ENCODE measurements around the gene E2F4. TPM values are rescaled to one million over a fixed set of nuclear protein-coding genes. Genes with fewer than 3 reads are reported as not detected.

Gene E2F4
- total RNA-seq, 1 donor from 2014 or later, result 35.3 TPM

GRCh38 chr16:67213197-67214019 is 21.5 kb downstream of the E2F4 start:
- Histone ChIP-seq H4K20me1 (ENCODE audit: low read depth) (no peaks in the 10 kb centered on the region), H3K4me2 (no peak overlapping the region), H3F3A (ENCODE audit: low read depth) (no peaks in the 10 kb centered on the region), H3K4me3 (no peak overlapping the region), H3K79me2 (ENCODE audit: low read depth) (no peaks in the 10 kb centered on the region), H3K27ac (no peak overlapping the region), H2AFZ (replicated peaks) (no peak overlapping the region), H3K4me1 (no peaks in the 10 kb centered on the region), H3K36me3 (no peaks in the 10 kb centered on the region), H3K9ac (no peak overlapping the region), H3K27me3 (no peaks in the 10 kb centered on the region), H3K9me3 (ENCODE audit: low read depth) (no peaks in the 10 kb centered on the region)
- Mint-ChIP-seq H3K4me1 (no peaks in the 10 kb centered on the region), H3K27me3 (ENCODE audit: insufficient read depth, low read depth) (peaks cover 7% of the 10 kb centered on the region), H3K27ac (no peak overlapping the region), H3K36me3 (peaks cover 3% of the 10 kb centered on the region), H3K4me3 (no peak overlapping the region), H3K9me3 (no peaks in the 10 kb centered on the region)
- TF ChIP-seq CTCF (IDR thresholded peaks at IDR 0.05), result no peak
- TF ChIP-seq EZH2 (IDR thresholded peaks at IDR 0.05), result no peak
- TF ChIP-seq EZH2phosphoT487 (IDR thresholded peaks at IDR 0.05), result no peak
- DNase-seq (ENCODE audit: low spot score), result no peak

GRCh38 chr16:67215706-67216105 is 23.8 kb downstream of the E2F4 start:
- no peak overlapping the region for H3K4me2 ChIP-seq
- no peaks in the 10 kb centered on the region for H3K4me1 ChIP-seq
- DNase-seq (ENCODE audit: low spot score), result no peak
- no peaks in the 10 kb centered on the region for H3K27me3 ChIP-seq
- H4K20me1 ChIP-seq (ENCODE audit: low read depth), result no peaks in the 10 kb centered on the region
- H3K4me3 ChIP-seq, result no peak overlapping the region
- H3K27me3 Mint-ChIP-seq (ENCODE audit: insufficient read depth, low read depth), result peaks cover 10% of the 10 kb centered on the region
- no peak overlapping the region for H3K4me3 Mint-ChIP-seq
- H2AFZ ChIP-seq (replicated peaks), result no peak overlapping the region
- TF ChIP-seq EZH2phosphoT487 (IDR thresholded peaks at IDR 0.05) (no peak), EZH2 (IDR thresholded peaks at IDR 0.05) (no peak), CTCF (IDR thresholded peaks at IDR 0.05) (no peak)
- no peaks in the 10 kb centered on the region for H3K9me3 Mint-ChIP-seq
- H3F3A ChIP-seq (ENCODE audit: low read depth), result no peaks in the 10 kb centered on the region
- no peaks in the 10 kb centered on the region for H3K4me1 Mint-ChIP-seq
- H3K27ac ChIP-seq, result no peak overlapping the region
- no peaks in the 10 kb centered on the region for H3K9me3 ChIP-seq (ENCODE audit: low read depth)
- no peak overlapping the region for H3K27ac Mint-ChIP-seq
- H3K36me3 ChIP-seq, result no peaks in the 10 kb centered on the region
- no peaks in the 10 kb centered on the region for H3K79me2 ChIP-seq (ENCODE audit: low read depth)
- H3K36me3 Mint-ChIP-seq, result peaks cover 3% of the 10 kb centered on the region
- H3K9ac ChIP-seq, result no peak overlapping the region

DNA sequence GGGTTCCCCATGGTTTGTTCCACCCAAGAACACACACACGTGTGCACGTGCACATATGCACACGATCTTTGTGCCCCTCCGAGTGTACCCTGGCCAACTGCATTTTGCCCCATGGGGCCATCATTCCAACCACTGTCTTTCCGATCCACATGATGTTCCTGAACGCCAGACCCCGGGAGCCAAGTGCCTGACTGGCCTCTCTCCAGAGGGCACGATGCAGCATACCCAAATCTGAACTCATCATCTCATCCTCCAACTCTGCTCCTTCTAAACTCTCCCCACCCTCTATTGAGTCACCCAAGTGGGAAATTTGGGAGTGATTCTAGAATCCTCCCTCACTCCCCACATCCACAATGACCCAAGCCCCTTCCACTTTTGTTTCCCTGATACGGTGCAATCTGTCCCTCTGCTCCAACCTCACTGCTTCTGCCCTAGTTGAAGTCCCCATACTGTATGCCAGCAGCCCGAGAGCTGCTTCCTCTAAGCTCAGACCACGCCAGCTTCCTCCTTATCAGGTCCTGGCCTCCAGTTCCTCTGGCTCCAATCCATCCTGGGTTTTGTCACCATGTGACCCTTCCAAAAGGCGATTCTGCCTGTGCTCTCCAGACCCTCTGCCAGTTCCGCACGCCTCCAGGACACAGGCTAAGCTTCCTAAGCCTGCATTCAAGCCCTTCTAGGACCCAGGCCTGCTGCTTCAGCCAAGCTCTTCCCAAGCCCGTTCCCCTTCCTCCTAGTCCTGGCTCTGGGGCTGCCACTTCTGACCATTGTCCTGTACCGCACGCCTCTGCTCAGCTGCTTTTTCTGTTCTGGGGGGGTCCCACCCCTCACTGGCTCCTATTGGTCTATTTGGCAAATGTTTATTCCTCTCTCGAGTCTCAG is 24.9 kb downstream of the E2F4 start:
- Histone ChIP-seq H3K4me1 (no peaks in the 10 kb centered on the region), H4K20me1 (ENCODE audit: low read depth) (no peaks in the 10 kb centered on the region), H2AFZ (replicated peaks) (no peak overlapping the region), H3K4me2 (no peak overlapping the region), H3K4me3 (no peak overlapping the region), H3K27me3 (no peaks in the 10 kb centered on the region), H3K27ac (no peak overlapping the region), H3K9ac (no peak overlapping the region), H3K36me3 (no peaks in the 10 kb centered on the region), H3K9me3 (ENCODE audit: low read depth) (no peaks in the 10 kb centered on the region), H3F3A (ENCODE audit: low read depth) (no peaks in the 10 kb centered on the region), H3K79me2 (ENCODE audit: low read depth) (no peaks in the 10 kb centered on the region)
- DNase-seq (ENCODE audit: low spot score), result no peak
- H3K27me3 Mint-ChIP-seq (ENCODE audit: insufficient read depth, low read depth), result peaks cover 10% of the 10 kb centered on the region
- H3K4me3 Mint-ChIP-seq, result no peak overlapping the region
- no peaks in the 10 kb centered on the region for H3K36me3 Mint-ChIP-seq
- no peak for TF ChIP-seq CTCF (IDR thresholded peaks at IDR 0.05)
- TF ChIP-seq EZH2 (IDR thresholded peaks at IDR 0.05), result no peak
- TF ChIP-seq EZH2phosphoT487 (IDR thresholded peaks at IDR 0.05), result no peak
- no peaks in the 10 kb centered on the region for H3K9me3 Mint-ChIP-seq
- no peaks in the 10 kb centered on the region for H3K4me1 Mint-ChIP-seq
- peak overlapping the region; percentile 80 for H3K27ac Mint-ChIP-seq

Data from neural progenitor cell (in vitro differentiated cells).